HEK293 (cell line): ENCODE results near the gene CHD5.

ENCODE experiments used
- CTCF ChIP-seq: fragments of 450-650 bp; formaldehyde crosslinking; IDR thresholded peaks from 2 replicates; pipeline ENCODE4 v1.5.1; 2016; ENCODE audit warnings: missing biosample characterization, missing genetic modification characterization
- MYNN ChIP-seq: fragments of 450-650 bp; formaldehyde crosslinking; IDR thresholded peaks from 2 replicates; pipeline ENCODE4 v1.5.1; 2016; ENCODE audit warnings: missing biosample characterization, missing genetic modification characterization, borderline replicate concordance
- SETDB1 ChIP-seq: IDR thresholded peaks from one replicate; pipeline ENCODE4 v1.6.1; 2017; ENCODE audit warnings: mild to moderate bottlenecking, low read length, moderate library complexity, mixed read lengths; ENCODE audit not compliant: insufficient read length
- TSHZ1 ChIP-seq: fragments of 450-650 bp; formaldehyde crosslinking; IDR thresholded peaks from 2 replicates; pipeline ENCODE4 v1.5.1; 2016; ENCODE audit warnings: missing biosample characterization, missing genetic modification characterization, borderline replicate concordance
- YY1 ChIP-seq: fragments of 450-650 bp; formaldehyde crosslinking; IDR thresholded peaks from 2 replicates; pipeline ENCODE4 v1.5.1; 2018; ENCODE audit warnings: missing biosample characterization, missing genetic modification characterization
- ZBTB20 ChIP-seq: fragments of 450-650 bp; formaldehyde crosslinking; IDR thresholded peaks from 2 replicates; pipeline ENCODE4 v1.5.1; 2016; ENCODE audit warnings: missing biosample characterization, missing genetic modification characterization
- ZBTB49 ChIP-seq: fragments of 450-650 bp; formaldehyde crosslinking; IDR thresholded peaks from 2 replicates; pipeline ENCODE4 v1.5.1; 2016; ENCODE audit warnings: missing biosample characterization, missing genetic modification characterization, low read depth
- ZNF10 ChIP-seq: fragments of 450-650 bp; formaldehyde crosslinking; IDR thresholded peaks from 2 replicates; pipeline ENCODE4 v1.5.1; 2017; ENCODE audit warnings: missing biosample characterization, missing genetic modification characterization
- ZNF138 ChIP-seq: fragments of 450-650 bp; formaldehyde crosslinking; IDR thresholded peaks from 2 replicates; pipeline ENCODE4 v1.5.1; 2016; ENCODE audit warnings: missing biosample characterization, missing genetic modification characterization, borderline replicate concordance
- ZNF202 ChIP-seq: fragments of 450-650 bp; formaldehyde crosslinking; IDR thresholded peaks from 2 replicates; pipeline ENCODE4 v1.5.1; 2016; ENCODE audit warnings: missing biosample characterization, missing genetic modification characterization, borderline replicate concordance
- ZNF449 ChIP-seq: fragments of 450-650 bp; formaldehyde crosslinking; IDR thresholded peaks from 2 replicates; pipeline ENCODE4 v1.5.1; 2017; ENCODE audit warnings: missing biosample characterization, mild to moderate bottlenecking, missing genetic modification characterization, moderate library complexity
- ZNF510 ChIP-seq: fragments of 450-650 bp; formaldehyde crosslinking; IDR thresholded peaks from 2 replicates; pipeline ENCODE4 v1.5.1; 2018; ENCODE audit warnings: mild to moderate bottlenecking, missing genetic modification characterization, missing biosample characterization; ENCODE audit not compliant: insufficient replicate concordance
- ZNF549 ChIP-seq: fragments of 450-650 bp; IDR thresholded peaks from 2 replicates; pipeline ENCODE4 v1.5.1; 2018; ENCODE audit warnings: missing biosample characterization, missing genetic modification characterization, mild to moderate bottlenecking, inconsistent platforms, moderate library complexity
- ZNF596 ChIP-seq: fragments of 450-650 bp; IDR thresholded peaks from 2 replicates; pipeline ENCODE4 v1.5.0; 2018; ENCODE audit warnings: missing biosample characterization, mild to moderate bottlenecking, missing genetic modification characterization, moderate library complexity

GRCh38 chr1:6151291-6151822, 28.8 kb downstream of the CHD5 start:
- TF ChIP-seq ZNF449 (tag by site-specific recombination) (no peak), MYNN (no peak), YY1 (tag by site-specific recombination) (no peak), ZNF202 (tag by site-specific recombination) (no peak), ZNF138 (tag by site-specific recombination) (no peak), TSHZ1 (tag by site-specific recombination) (no peak), CTCF (tag by site-specific recombination) (no peak), ZBTB20 (tag by site-specific recombination) (no peak), ZNF549 (tag by site-specific recombination) (no peak), ZNF10 (tag by site-specific recombination) (no peak), ZNF596 (no peak), ZBTB49 (tag by site-specific recombination) (no peak), ZNF510 (tag by site-specific recombination) (no peak), SETDB1 (no peak)
